HL-60 (cell line): ENCODE measurements around the gene PCNX3.

ENCODE experiments used
- DNase-seq, 2 experiments: peaks; one replicate each; pipeline ENCODE4 v3.0.0-alpha.2; 2010 to 2020; ENCODE audit warnings: low read depth in 1 of 2, low spot score in 1 of 2
- H3K27ac ChIP-seq: fragments of 250-450 bp; sonication (Bioruptor Pico); replicated peaks from 2 replicates; pipeline ENCODE4 v1.5.1; 2020; ENCODE audit warnings: mild to moderate bottlenecking, moderate library complexity
- H3K27me3 ChIP-seq: fragments of 250-450 bp; sonication (Bioruptor Pico); 2 replicates; pipeline ENCODE4 v1.5.1; 2021; ENCODE audit warnings: mild to moderate bottlenecking, moderate library complexity; ENCODE audit not compliant: insufficient read depth, poor library complexity, severe bottlenecking
- H3K4me3 ChIP-seq: replicated peaks from 2 replicates; pipeline ENCODE4 v1.5.1; 2011; ENCODE audit warnings: mild to moderate bottlenecking, control low read depth, low read length; ENCODE audit not compliant: insufficient read depth
- CTCF ChIP-seq: IDR thresholded peaks from one replicate; pipeline ENCODE4 v1.5.1; 2011; ENCODE audit warnings: low read length, control low read depth, inconsistent platforms; ENCODE audit not compliant: insufficient read depth
- GABPA ChIP-seq: IDR thresholded peaks from 2 replicates; pipeline ENCODE4 v1.6.1; 2012; ENCODE audit warnings: low read depth
- POLR2AphosphoS5 ChIP-seq: IDR thresholded peaks from 2 replicates; pipeline ENCODE4 v1.6.1; 2012; ENCODE audit warnings: low read depth
- SPI1 ChIP-seq: IDR thresholded peaks from 2 replicates; pipeline ENCODE4 v1.6.1; 2012; ENCODE audit warnings: low read depth, mild to moderate bottlenecking, borderline replicate concordance
- TF ChIP-seq, protein P1 (sequence below): IDR thresholded peaks from 2 replicates; pipeline ENCODE4 v1.6.1; 2012; ENCODE audit warnings: low read depth; ENCODE audit not compliant: insufficient replicate concordance

The PCNX3 gene

GRCh38 chr11:65633390-65634108 is 18.0 kb downstream of the PCNX3 start:
- no peak overlapping the region for H3K4me3 ChIP-seq
- no peaks in the 10 kb centered on the region for H3K27me3 ChIP-seq
- no peak overlapping the region for H3K27ac ChIP-seq
- TF ChIP-seq SPI1 (no peak), POLR2AphosphoS5 (no peak), CTCF (no peak), GABPA (no peak)
- TF ChIP-seq, protein P1, sequence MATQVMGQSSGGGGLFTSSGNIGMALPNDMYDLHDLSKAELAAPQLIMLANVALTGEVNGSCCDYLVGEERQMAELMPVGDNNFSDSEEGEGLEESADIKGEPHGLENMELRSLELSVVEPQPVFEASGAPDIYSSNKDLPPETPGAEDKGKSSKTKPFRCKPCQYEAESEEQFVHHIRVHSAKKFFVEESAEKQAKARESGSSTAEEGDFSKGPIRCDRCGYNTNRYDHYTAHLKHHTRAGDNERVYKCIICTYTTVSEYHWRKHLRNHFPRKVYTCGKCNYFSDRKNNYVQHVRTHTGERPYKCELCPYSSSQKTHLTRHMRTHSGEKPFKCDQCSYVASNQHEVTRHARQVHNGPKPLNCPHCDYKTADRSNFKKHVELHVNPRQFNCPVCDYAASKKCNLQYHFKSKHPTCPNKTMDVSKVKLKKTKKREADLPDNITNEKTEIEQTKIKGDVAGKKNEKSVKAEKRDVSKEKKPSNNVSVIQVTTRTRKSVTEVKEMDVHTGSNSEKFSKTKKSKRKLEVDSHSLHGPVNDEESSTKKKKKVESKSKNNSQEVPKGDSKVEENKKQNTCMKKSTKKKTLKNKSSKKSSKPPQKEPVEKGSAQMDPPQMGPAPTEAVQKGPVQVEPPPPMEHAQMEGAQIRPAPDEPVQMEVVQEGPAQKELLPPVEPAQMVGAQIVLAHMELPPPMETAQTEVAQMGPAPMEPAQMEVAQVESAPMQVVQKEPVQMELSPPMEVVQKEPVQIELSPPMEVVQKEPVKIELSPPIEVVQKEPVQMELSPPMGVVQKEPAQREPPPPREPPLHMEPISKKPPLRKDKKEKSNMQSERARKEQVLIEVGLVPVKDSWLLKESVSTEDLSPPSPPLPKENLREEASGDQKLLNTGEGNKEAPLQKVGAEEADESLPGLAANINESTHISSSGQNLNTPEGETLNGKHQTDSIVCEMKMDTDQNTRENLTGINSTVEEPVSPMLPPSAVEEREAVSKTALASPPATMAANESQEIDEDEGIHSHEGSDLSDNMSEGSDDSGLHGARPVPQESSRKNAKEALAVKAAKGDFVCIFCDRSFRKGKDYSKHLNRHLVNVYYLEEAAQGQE, result no peak
- no peak for DNase-seq

- TF ChIP-seq GABPA, result no peak
- no peak for TF ChIP-seq SPI1
- TF ChIP-seq POLR2AphosphoS5, result no peak
- TF ChIP-seq CTCF, result no peak
- TF ChIP-seq, protein P1, result no peak
Observed at GRCh38 chr11:65634109-65634436, 18.5 kb downstream of the PCNX3 start.

GRCh38 chr11:65634440-65634839 is 18.9 kb downstream of the PCNX3 start:
- TF ChIP-seq CTCF (no peak), SPI1 (no peak), POLR2AphosphoS5 (no peak), GABPA (no peak)
- TF ChIP-seq, protein P1, result no peak
- H3K4me3 ChIP-seq, result no peak overlapping the region
- no peak for DNase-seq
- H3K27ac ChIP-seq, result no peak overlapping the region
- H3K27me3 ChIP-seq, result no peaks in the 10 kb centered on the region

More at GRCh38 chr11:65634109-65634436, 18.5 kb downstream of the PCNX3 start:
- no peak overlapping the region for H3K4me3 ChIP-seq
- DNase-seq, result no peak
- H3K27me3 ChIP-seq, result no peaks in the 10 kb centered on the region
- no peak overlapping the region for H3K27ac ChIP-seq
